Adipocyte (in vitro differentiated cells): ENCODE results near the gene ECI2.

ENCODE experiments used
- DNase-seq: peaks from one replicate; pipeline ENCODE4 v3.0.0-alpha.2; 2015; ENCODE audit warnings: low read depth
- H3K27me3 ChIP-seq: replicated peaks from 2 replicates; pipeline ENCODE4 v1.7.0; 2013; ENCODE audit warnings: mild to moderate bottlenecking, low read length, moderate library complexity; ENCODE audit not compliant: control insufficient read depth, insufficient read depth
- H3K36me3 ChIP-seq: 2 replicates; pipeline ENCODE4 v1.7.0; 2013; ENCODE audit warnings: low read length, mild to moderate bottlenecking, moderate library complexity; ENCODE audit not compliant: control insufficient read depth, insufficient read depth, severe bottlenecking
- H3K4me1 ChIP-seq: 2 replicates; pipeline ENCODE4 v1.7.0; 2013; ENCODE audit warnings: mild to moderate bottlenecking, low read length, moderate library complexity; ENCODE audit not compliant: control insufficient read depth, insufficient read depth
- H3K4me3 ChIP-seq: 2 replicates; pipeline ENCODE4 v1.7.0; 2013; ENCODE audit warnings: mild to moderate bottlenecking, low read length, moderate library complexity
- H3K9ac ChIP-seq: 2 replicates; pipeline ENCODE4 v1.7.0; 2013; ENCODE audit warnings: mild to moderate bottlenecking, low read length, moderate library complexity
- H3K9me3 ChIP-seq: 2 replicates; pipeline ENCODE4 v1.7.0; 2013; ENCODE audit warnings: mild to moderate bottlenecking, low read length, moderate library complexity; ENCODE audit not compliant: control insufficient read depth

The ECI2 gene, protein sequence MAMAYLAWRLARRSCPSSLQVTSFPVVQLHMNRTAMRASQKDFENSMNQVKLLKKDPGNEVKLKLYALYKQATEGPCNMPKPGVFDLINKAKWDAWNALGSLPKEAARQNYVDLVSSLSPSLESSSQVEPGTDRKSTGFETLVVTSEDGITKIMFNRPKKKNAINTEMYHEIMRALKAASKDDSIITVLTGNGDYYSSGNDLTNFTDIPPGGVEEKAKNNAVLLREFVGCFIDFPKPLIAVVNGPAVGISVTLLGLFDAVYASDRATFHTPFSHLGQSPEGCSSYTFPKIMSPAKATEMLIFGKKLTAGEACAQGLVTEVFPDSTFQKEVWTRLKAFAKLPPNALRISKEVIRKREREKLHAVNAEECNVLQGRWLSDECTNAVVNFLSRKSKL

DNA sequence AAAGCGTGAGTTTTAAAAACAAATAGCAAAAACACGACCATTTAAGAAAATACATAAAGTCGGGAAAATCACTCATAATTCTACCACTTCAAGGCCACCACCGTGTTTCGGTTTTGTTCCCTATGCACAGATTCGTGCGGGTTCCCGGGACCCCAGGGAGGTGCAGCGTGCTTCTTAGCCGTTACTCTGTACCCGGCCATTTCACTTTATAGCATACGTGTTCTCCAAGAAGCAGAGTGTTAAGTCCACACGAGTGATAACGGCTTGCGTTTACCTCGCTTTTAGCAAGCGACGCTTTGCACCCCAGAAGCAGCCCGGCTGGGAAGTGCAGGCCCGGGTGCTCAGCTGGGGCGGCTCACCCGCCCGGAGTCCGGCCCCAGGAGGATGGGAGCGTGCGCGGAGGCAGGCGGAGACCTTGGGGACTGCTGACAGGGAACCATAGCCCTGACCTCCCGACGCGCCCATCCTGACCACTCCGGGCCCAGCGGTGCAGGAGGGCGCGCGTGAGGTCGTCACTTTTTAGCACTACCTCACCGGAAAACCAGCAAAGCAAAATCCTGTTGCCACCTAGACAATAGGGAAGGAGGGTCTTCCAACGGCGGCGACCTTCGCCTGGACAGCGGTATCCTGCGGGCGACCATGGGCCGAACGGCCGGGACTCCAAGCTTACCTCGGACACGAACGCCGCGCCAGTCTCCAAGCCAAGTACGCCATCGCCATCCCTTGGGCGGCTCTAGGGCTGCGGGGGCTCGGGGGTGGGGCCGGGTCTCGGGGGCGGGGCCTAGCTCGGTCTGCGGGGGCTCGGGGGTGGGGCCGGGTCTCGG is at the start of gene ECI2:
Gene ECI2 (minus strand): TSS at position 735 of the 824 bp plus-strand sequence. CDS start 15 bp downstream, at position 720.
- Histone ChIP-seq H3K27me3 (no peaks in the 10 kb centered on the region), H3K9ac (peak within 1 kb of the TSS; percentile 95), H3K4me1 (peaks cover 18% of the 10 kb centered on the region), H3K9me3 (no peaks in the 10 kb centered on the region), H3K4me3 (peak within 1 kb of the TSS; percentile 94), H3K36me3 (peaks cover 14% of the 10 kb centered on the region)
- peak; percentile 72 for DNase-seq

DNA sequence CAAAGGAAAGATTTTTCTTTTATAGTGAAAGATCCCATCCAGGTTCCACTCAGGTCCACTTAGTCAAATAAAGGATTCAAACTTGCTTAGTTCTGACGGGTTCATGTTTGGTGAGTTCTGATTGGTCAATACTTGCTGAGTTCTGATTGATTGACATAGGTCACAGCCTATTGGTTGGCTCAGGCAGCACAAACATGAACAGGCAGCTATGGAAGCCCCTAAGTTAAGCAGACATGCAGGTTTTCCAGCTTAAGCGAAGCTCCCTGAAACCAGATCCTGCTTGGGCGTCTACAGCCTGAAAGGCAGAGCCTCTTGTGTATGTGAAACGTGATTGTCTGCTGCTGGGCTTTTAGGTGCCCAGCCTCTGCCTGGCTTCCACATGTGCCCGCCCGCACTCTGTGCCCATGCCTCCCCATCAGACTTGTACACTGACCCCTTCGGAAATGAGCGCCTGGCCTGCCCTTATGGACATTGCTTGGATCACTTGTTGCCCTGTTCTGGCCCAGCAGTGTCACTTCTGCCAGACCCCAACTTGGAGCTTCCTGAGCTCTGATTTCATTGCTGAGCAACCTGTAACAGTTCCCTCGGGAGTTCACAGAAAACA is 45.4 kb upstream of the ECI2 start:
- Histone ChIP-seq H3K27me3 (peaks cover 6% of the 10 kb centered on the region), H3K9me3 (no peaks in the 10 kb centered on the region)
- no peak for DNase-seq

GRCh38 chr6:4179960-4180651 is 44.7 kb upstream of the ECI2 start:
- H3K4me1 ChIP-seq = no peaks in the 10 kb centered on the region
- H3K36me3 ChIP-seq = no peaks in the 10 kb centered on the region
- peaks cover 6% of the 10 kb centered on the region for H3K27me3 ChIP-seq
- no peak overlapping the region for H3K4me3 ChIP-seq
- H3K9me3 ChIP-seq = no peaks in the 10 kb centered on the region
- DNase-seq = no peak
- no peak overlapping the region for H3K9ac ChIP-seq

More for the DNA sequence above, 45.4 kb upstream of the ECI2 start:
- H3K4me3 ChIP-seq = no peak overlapping the region
- H3K4me1 ChIP-seq = no peaks in the 10 kb centered on the region
- H3K9ac ChIP-seq = no peak overlapping the region
- no peaks in the 10 kb centered on the region for H3K36me3 ChIP-seq

GRCh38 chr6:4178737-4179333 is 43.5 kb upstream of the ECI2 start:
- DNase-seq = no peak
- no peaks in the 10 kb centered on the region for H3K4me1 ChIP-seq
- H3K36me3 ChIP-seq = no peaks in the 10 kb centered on the region
- H3K9ac ChIP-seq = no peak overlapping the region
- H3K4me3 ChIP-seq = no peak overlapping the region
- peaks cover 6% of the 10 kb centered on the region for H3K27me3 ChIP-seq
- H3K9me3 ChIP-seq = no peaks in the 10 kb centered on the region

DNA sequence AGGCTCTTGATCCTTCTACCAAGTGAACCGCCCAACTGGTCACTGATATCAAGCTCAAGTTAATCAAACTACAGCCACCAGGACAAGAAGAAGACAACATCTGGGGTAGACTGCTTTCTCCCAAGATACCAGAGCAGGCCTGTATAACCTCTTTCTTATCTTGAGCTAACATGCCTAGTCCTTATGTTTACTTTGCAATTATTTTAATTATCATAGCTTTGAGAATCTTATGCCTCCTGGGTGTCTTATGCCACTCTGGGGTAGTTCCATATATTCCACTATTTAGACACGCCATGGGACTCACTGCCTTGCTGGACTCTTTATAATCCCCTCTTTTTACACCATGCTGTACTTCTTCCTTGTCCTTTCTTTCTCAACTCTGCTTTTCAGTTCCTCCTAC is 41.5 kb upstream of the ECI2 start:
- H3K9me3 ChIP-seq = no peaks in the 10 kb centered on the region
- H3K9ac ChIP-seq = no peak overlapping the region
- no peaks in the 10 kb centered on the region for H3K4me1 ChIP-seq
- H3K36me3 ChIP-seq = no peaks in the 10 kb centered on the region
- DNase-seq = no peak
- H3K27me3 ChIP-seq = peaks cover 6% of the 10 kb centered on the region
- no peak overlapping the region for H3K4me3 ChIP-seq

GRCh38 chr6:4174042-4174441 is 38.7 kb upstream of the ECI2 start:
- Histone ChIP-seq H3K9me3 (no peaks in the 10 kb centered on the region), H3K4me3 (no peak overlapping the region), H3K36me3 (no peaks in the 10 kb centered on the region), H3K27me3 (peaks cover 2% of the 10 kb centered on the region), H3K9ac (no peak overlapping the region), H3K4me1 (peaks cover 5% of the 10 kb centered on the region)
- no peak for DNase-seq

- Histone ChIP-seq H3K9ac (no peak overlapping the region), H3K9me3 (peaks cover 5% of the 10 kb centered on the region), H3K36me3 (no peaks in the 10 kb centered on the region), H3K4me1 (peaks cover 9% of the 10 kb centered on the region), H3K27me3 (no peaks in the 10 kb centered on the region), H3K4me3 (no peak overlapping the region)
- no peak for DNase-seq
Observed at GRCh38 chr6:4172368-4172767, 37.0 kb upstream of the ECI2 start.

- Histone ChIP-seq H3K36me3 (no peaks in the 10 kb centered on the region), H3K4me1 (peaks cover 9% of the 10 kb centered on the region), H3K9me3 (peaks cover 5% of the 10 kb centered on the region), H3K9ac (no peak overlapping the region), H3K4me3 (no peak overlapping the region), H3K27me3 (no peaks in the 10 kb centered on the region)
- no peak for DNase-seq
Observed at GRCh38 chr6:4170297-4170696, 34.9 kb upstream of the ECI2 start.

GRCh38 chr6:4169028-4169789 is 33.8 kb upstream of the ECI2 start:
- Histone ChIP-seq H3K27me3 (no peaks in the 10 kb centered on the region), H3K4me3 (peak overlapping the region; percentile 12), H3K4me1 (peaks cover 9% of the 10 kb centered on the region), H3K9ac (peak overlapping the region; percentile 9), H3K36me3 (no peaks in the 10 kb centered on the region), H3K9me3 (peaks cover 5% of the 10 kb centered on the region)
- DNase-seq = peak; percentile 15

DNA sequence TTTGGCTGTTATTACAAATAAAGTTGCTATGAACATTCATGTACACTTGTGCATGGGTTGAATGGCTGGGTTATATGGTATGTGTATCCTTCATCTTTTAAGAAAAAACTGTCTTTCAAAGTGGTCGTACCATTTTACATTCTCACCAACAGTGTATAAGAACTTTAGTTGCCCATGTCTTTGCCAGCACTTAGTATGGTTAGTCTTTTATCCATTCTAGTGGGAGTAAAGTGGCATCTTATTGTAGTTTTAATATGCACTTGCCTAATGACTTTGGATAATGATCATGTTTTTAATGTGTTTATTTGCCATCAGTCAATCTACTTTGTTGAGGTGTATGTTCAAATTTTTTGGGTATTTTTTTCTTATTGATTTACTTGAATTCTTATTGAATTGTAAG is 32.5 kb upstream of the ECI2 start:
- H3K36me3 ChIP-seq = no peaks in the 10 kb centered on the region
- H3K27me3 ChIP-seq = no peaks in the 10 kb centered on the region
- H3K9me3 ChIP-seq = peaks cover 5% of the 10 kb centered on the region
- H3K4me3 ChIP-seq = no peak overlapping the region
- DNase-seq = no peak
- no peak overlapping the region for H3K9ac ChIP-seq
- peaks cover 9% of the 10 kb centered on the region for H3K4me1 ChIP-seq
